ENCODE measurements around the gene GBGT1. TPM values are rescaled to one million over a fixed set of nuclear protein-coding genes. Genes with fewer than 3 reads are reported as not detected.

Gene GBGT1
- polyA plus RNA-seq, 1 donor from 2014 or later: not detected

GRCh38 chr9:133104718-133105460, 58.8 kb downstream of the GBGT1 start:
- Histone ChIP-seq H2AFZ (ENCODE audit: low read depth, low read length) (no peak overlapping the region), H3K4me3 (ENCODE audit: low read length) (no peak overlapping the region), H3K36me3 (ENCODE audit: insufficient read depth, low read length) (peaks cover 10% of the 10 kb centered on the region), H3K9me3 (ENCODE audit: low read length) (no peaks in the 10 kb centered on the region), H3F3A (ENCODE audit: insufficient read depth, low read length, poor library complexity, severe bottlenecking) (no peaks in the 10 kb centered on the region), H3K27ac (ENCODE audit: low read length) (no peak overlapping the region), H3K79me2 (replicated peaks; ENCODE audit: insufficient read depth, low read length) (no peaks in the 10 kb centered on the region), H3K9me2 (ENCODE audit: insufficient read depth, low read length) (no peaks in the 10 kb centered on the region), H3K4me2 (ENCODE audit: low read length) (no peak overlapping the region), H3K9ac (ENCODE audit: low read length) (no peak overlapping the region), H4K20me1 (ENCODE audit: insufficient read depth) (no peaks in the 10 kb centered on the region), H3K27me3 (ENCODE audit: insufficient read depth, low read depth, low read length) (no peaks in the 10 kb centered on the region)
- TF ChIP-seq RAD21 (conservative IDR thresholded peaks at IDR 0.05) (no peak), REST (IDR thresholded peaks at IDR 0.05; ENCODE audit: borderline replicate concordance) (no peak), MXI1 (conservative IDR thresholded peaks at IDR 0.05; ENCODE audit: poor library complexity, severe bottlenecking) (no peak), EP300 (conservative IDR thresholded peaks at IDR 0.05; ENCODE audit: poor library complexity, severe bottlenecking) (no peak)

- Histone ChIP-seq H3F3A (ENCODE audit: insufficient read depth, low read length, poor library complexity, severe bottlenecking) (no peaks in the 10 kb centered on the region), H4K20me1 (ENCODE audit: insufficient read depth) (no peaks in the 10 kb centered on the region), H2AFZ (ENCODE audit: low read depth, low read length) (no peak overlapping the region), H3K9ac (ENCODE audit: low read length) (no peak overlapping the region), H3K4me2 (ENCODE audit: low read length) (no peak overlapping the region), H3K36me3 (ENCODE audit: insufficient read depth, low read length) (peaks cover 10% of the 10 kb centered on the region), H3K27me3 (ENCODE audit: insufficient read depth, low read depth, low read length) (no peaks in the 10 kb centered on the region), H3K79me2 (replicated peaks; ENCODE audit: insufficient read depth, low read length) (no peaks in the 10 kb centered on the region), H3K9me3 (ENCODE audit: low read length) (no peaks in the 10 kb centered on the region), H3K27ac (ENCODE audit: low read length) (no peak overlapping the region), H3K9me2 (ENCODE audit: insufficient read depth, low read length) (no peaks in the 10 kb centered on the region), H3K4me3 (ENCODE audit: low read length) (no peak overlapping the region)
- TF ChIP-seq REST (IDR thresholded peaks at IDR 0.05; ENCODE audit: borderline replicate concordance) (no peak), CTCF (IDR thresholded peaks at IDR 0.05; ENCODE audit: poor library complexity, severe bottlenecking) (no peak), EZH2 (IDR thresholded peaks at IDR 0.05; ENCODE audit: borderline replicate concordance, insufficient read depth, low read length, poor library complexity, severe bottlenecking) (no peak), POLR2AphosphoS5 (IDR thresholded peaks at IDR 0.05) (no peak), EP300 (conservative IDR thresholded peaks at IDR 0.05; ENCODE audit: poor library complexity, severe bottlenecking) (no peak), RAD21 (conservative IDR thresholded peaks at IDR 0.05) (no peak), TAF1 (IDR thresholded peaks at IDR 0.05; ENCODE audit: low read depth) (no peak), SMC3 (conservative IDR thresholded peaks at IDR 0.05; ENCODE audit: poor library complexity) (no peak), MXI1 (conservative IDR thresholded peaks at IDR 0.05; ENCODE audit: poor library complexity, severe bottlenecking) (no peak)
These were observed 59.7 kb downstream of the GBGT1 start for GRCh38 chr9:133103987-133104505.
